Measurements from ENCODE around the gene CREB5.

CREB5 gene

DNA sequence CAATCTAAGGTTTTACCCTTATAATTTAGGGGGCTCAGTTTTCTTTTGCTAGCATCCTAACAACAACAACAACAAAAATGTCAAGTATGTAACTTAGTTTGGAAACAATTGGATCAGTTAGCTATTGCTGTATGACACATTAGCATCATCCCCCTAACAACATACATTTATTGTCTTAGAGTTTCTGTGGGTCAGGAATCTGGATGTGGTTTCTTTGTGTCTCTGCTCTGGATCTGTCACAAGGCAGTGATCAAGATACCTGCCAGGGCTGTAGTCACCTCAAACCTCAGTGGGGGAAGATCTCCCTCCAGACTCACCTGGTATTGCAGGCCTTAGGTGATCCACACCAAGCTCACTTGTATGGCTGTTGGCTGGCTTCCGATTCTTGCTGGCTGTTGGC, 18.3 kb downstream of the CREB5 start:
- no peaks in the 10 kb centered on the region for H3K79me2 ChIP-seq (ENCODE audit: insufficient read depth, low read length)
- no peak for ATAC-seq (ENCODE audit: insufficient read depth, low read depth)
- H3K27me3 ChIP-seq (ENCODE audit: insufficient read depth, low read length, poor library complexity), result peaks cover 15% of the 10 kb centered on the region
- no peak for DNase-seq
- H3K27ac ChIP-seq (ENCODE audit: low read length), result no peak overlapping the region
- H3K4me1 ChIP-seq (ENCODE audit: insufficient read depth, low read length), result no peaks in the 10 kb centered on the region
- no peaks in the 10 kb centered on the region for H4K20me1 ChIP-seq (ENCODE audit: insufficient read depth, low read length)
- TF ChIP-seq, protein P1, sequence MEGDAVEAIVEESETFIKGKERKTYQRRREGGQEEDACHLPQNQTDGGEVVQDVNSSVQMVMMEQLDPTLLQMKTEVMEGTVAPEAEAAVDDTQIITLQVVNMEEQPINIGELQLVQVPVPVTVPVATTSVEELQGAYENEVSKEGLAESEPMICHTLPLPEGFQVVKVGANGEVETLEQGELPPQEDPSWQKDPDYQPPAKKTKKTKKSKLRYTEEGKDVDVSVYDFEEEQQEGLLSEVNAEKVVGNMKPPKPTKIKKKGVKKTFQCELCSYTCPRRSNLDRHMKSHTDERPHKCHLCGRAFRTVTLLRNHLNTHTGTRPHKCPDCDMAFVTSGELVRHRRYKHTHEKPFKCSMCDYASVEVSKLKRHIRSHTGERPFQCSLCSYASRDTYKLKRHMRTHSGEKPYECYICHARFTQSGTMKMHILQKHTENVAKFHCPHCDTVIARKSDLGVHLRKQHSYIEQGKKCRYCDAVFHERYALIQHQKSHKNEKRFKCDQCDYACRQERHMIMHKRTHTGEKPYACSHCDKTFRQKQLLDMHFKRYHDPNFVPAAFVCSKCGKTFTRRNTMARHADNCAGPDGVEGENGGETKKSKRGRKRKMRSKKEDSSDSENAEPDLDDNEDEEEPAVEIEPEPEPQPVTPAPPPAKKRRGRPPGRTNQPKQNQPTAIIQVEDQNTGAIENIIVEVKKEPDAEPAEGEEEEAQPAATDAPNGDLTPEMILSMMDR (IDR thresholded peaks at IDR 0.05; ENCODE audit: borderline replicate concordance, extremely low read depth, low read length, poor library complexity, severe bottlenecking), result no peak
- no peak for TF ChIP-seq EZH2 (IDR thresholded peaks at IDR 0.05; ENCODE audit: borderline replicate concordance, low read depth, low read length, severe bottlenecking)
- H2AFZ ChIP-seq (ENCODE audit: low read depth, low read length), result no peak overlapping the region
- no peak overlapping the region for H3K4me3 ChIP-seq (ENCODE audit: low read depth in 1 of 2, low read length in 2 of 2)
- H3K36me3 ChIP-seq (ENCODE audit: insufficient read depth, low read length), result no peaks in the 10 kb centered on the region
- H3K9ac ChIP-seq (ENCODE audit: low read depth, low read length), result no peak overlapping the region
- H3K4me2 ChIP-seq (ENCODE audit: insufficient read depth, low read length), result no peak overlapping the region
- H3K9me3 ChIP-seq (ENCODE audit: insufficient read depth, low read length, severe bottlenecking), result no peaks in the 10 kb centered on the region

DNA sequence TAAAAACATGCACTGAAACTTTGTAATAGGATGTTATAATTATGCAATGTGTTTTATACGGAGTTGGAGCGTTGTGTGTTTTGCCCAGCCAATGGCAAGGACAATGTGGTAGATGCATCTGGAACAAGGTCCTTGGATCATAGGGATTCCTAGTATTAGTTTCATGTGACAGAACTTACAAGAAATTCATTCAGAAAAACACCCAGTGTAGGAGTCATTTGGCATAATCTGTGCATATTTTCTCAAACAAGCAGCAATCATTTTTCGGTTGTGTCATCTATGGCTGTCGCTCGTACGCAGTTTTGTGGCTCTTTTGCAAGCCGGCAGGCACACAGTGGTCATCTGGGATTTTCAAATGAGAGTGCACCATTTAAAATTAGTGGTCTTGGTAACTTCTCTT, 19.8 kb downstream of the CREB5 start:
- H3K27me3 ChIP-seq (ENCODE audit: insufficient read depth, low read length, poor library complexity), result peaks cover 20% of the 10 kb centered on the region
- H3K4me3 ChIP-seq (ENCODE audit: low read depth in 1 of 2, low read length in 2 of 2), result no peak overlapping the region
- no peak overlapping the region for H2AFZ ChIP-seq (ENCODE audit: low read depth, low read length)
- TF ChIP-seq EZH2 (IDR thresholded peaks at IDR 0.05; ENCODE audit: borderline replicate concordance, low read depth, low read length, severe bottlenecking), result no peak
- TF ChIP-seq, protein P1 (IDR thresholded peaks at IDR 0.05; ENCODE audit: borderline replicate concordance, extremely low read depth, low read length, poor library complexity, severe bottlenecking), result no peak
- no peak for ATAC-seq (ENCODE audit: insufficient read depth, low read depth)
- H4K20me1 ChIP-seq (ENCODE audit: insufficient read depth, low read length), result no peaks in the 10 kb centered on the region
- no peak for DNase-seq
- no peaks in the 10 kb centered on the region for H3K79me2 ChIP-seq (ENCODE audit: insufficient read depth, low read length)
- no peaks in the 10 kb centered on the region for H3K4me1 ChIP-seq (ENCODE audit: insufficient read depth, low read length)
- H3K4me2 ChIP-seq (ENCODE audit: insufficient read depth, low read length), result no peak overlapping the region
- no peak overlapping the region for H3K27ac ChIP-seq (ENCODE audit: low read length)
- H3K36me3 ChIP-seq (ENCODE audit: insufficient read depth, low read length), result no peaks in the 10 kb centered on the region
- no peak overlapping the region for H3K9ac ChIP-seq (ENCODE audit: low read depth, low read length)
- H3K9me3 ChIP-seq (ENCODE audit: insufficient read depth, low read length, severe bottlenecking), result no peaks in the 10 kb centered on the region

DNA sequence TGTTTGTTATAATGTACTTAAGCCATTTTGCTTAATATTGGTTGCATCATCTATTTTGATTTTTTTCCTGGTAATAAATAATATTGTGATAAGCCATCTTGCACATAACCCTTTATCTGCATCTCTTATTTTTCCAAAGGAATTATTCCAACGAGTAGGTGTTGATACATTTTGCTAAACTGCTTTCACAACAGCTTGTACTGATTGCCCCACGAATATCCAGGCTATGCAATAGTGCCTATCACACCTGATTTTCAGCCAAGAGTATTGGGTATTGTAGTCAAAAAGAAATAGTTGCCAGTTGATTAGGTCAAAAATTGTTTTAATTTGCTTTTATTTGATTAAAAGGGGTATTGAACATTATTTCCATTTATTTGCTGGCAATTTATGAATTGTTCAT, 20.7 kb downstream of the CREB5 start:
- H3K4me2 ChIP-seq (ENCODE audit: insufficient read depth, low read length), result no peak overlapping the region
- H3K4me1 ChIP-seq (ENCODE audit: insufficient read depth, low read length), result no peaks in the 10 kb centered on the region

More for the DNA sequence above, 20.7 kb downstream of the CREB5 start:
- no peak overlapping the region for H3K4me3 ChIP-seq (ENCODE audit: low read depth in 1 of 2, low read length in 2 of 2)
- no peaks in the 10 kb centered on the region for H4K20me1 ChIP-seq (ENCODE audit: insufficient read depth, low read length)
- DNase-seq, result no peak
- no peaks in the 10 kb centered on the region for H3K79me2 ChIP-seq (ENCODE audit: insufficient read depth, low read length)
- TF ChIP-seq EZH2 (IDR thresholded peaks at IDR 0.05; ENCODE audit: borderline replicate concordance, low read depth, low read length, severe bottlenecking), result no peak
- TF ChIP-seq, protein P1 (IDR thresholded peaks at IDR 0.05; ENCODE audit: borderline replicate concordance, extremely low read depth, low read length, poor library complexity, severe bottlenecking), result no peak
- no peaks in the 10 kb centered on the region for H3K9me3 ChIP-seq (ENCODE audit: insufficient read depth, low read length, severe bottlenecking)
- H3K36me3 ChIP-seq (ENCODE audit: insufficient read depth, low read length), result no peaks in the 10 kb centered on the region
- no peak overlapping the region for H3K9ac ChIP-seq (ENCODE audit: low read depth, low read length)
- no peak overlapping the region for H3K27ac ChIP-seq (ENCODE audit: low read length)
- peaks cover 23% of the 10 kb centered on the region for H3K27me3 ChIP-seq (ENCODE audit: insufficient read depth, low read length, poor library complexity)
- ATAC-seq (ENCODE audit: insufficient read depth, low read depth), result no peak
- H2AFZ ChIP-seq (ENCODE audit: low read depth, low read length), result no peak overlapping the region

All from DND-41 (cell line).